Suppressor macrophage treated with lipopolysaccharide for 4 hours (primary cell): Measurements from ENCODE around the gene LDB2.

Experiments used
- DNase-seq: peaks from one replicate; pipeline ENCODE4 v3.0.0-alpha.2; 2020

Gene LDB2

GRCh38 chr4:16794816-16795445 is 103.5 kb downstream of the LDB2 start:
- peak; percentile 60 for DNase-seq

DNA sequence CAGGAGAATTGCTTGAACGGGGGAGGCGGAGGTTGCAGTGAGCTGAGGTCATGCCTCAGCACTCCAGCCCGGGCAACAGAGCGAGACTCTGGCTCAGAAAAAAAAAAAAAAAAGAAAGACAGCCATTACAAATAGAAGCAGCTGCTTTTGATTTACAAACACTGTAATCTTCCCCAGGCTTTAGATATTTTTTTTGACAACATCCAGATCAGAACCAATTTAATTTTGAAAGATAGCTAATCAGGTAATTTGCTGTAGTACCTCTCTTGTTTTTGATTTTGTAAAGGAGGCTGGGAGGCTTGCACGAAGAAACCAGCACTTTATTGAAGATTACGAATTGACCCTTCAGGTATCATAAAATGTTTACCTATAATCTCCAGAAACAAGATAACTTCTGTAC is 107.0 kb downstream of the LDB2 start:
- DNase-seq: no peak

DNA sequence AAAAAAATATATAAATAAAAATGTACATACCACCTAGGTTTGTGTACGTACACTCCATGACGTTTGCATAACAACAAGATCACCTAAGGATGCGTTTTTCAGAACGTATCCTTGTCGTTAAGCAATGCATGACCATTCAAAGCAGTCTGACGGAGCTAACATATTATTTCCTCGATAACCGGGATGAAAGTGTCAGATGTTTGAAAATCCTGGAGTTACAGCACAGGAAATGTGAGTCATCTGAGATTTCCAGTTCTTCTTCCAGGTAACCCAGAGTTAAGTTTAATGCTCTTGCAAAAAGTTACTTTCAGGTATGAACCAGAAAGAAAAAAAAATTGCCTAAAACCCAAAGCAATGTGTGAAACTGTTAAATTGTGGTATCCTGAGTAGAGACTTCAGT is 107.9 kb downstream of the LDB2 start:
- no peak for DNase-seq

GRCh38 chr4:16788868-16789267 is 109.6 kb downstream of the LDB2 start:
- DNase-seq: no peak

GRCh38 chr4:16785793-16786527 is 112.5 kb downstream of the LDB2 start:
- DNase-seq: no peak

GRCh38 chr4:16783119-16783518 is 115.3 kb downstream of the LDB2 start:
- no peak for DNase-seq

DNA sequence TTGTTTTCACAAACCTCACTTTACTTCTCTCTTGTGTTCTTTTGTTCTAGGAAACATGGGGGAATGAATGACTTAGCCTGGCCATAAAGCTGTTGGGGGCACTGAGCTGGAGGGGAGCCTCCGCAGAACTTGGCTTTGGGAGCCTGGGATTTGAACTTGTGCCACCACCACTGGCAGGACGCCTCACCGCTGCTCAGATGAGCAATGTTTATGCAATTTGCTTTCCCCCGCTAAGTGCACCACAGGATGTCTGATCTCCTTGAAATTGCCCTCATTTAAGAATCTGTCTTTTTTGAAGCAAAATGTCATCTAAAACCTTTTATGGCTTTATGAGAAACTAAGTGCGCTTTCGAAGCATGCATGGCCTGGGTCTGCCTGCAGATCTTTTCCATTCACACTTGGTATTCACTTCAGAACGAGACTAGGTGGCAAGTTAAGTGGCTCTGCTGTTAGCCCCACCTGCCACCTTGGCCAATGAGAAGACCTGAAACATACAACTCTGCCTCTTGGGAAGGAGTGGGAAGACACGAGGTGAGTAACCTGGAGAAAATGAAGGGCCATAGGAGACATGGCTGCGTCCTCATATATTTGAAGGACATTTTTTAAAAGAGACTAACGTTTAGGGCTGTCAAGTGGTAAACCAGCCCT is 119.3 kb downstream of the LDB2 start:
- DNase-seq: no peak

GRCh38 chr4:16777726-16778125 is 120.7 kb downstream of the LDB2 start:
- DNase-seq: no peak

DNA sequence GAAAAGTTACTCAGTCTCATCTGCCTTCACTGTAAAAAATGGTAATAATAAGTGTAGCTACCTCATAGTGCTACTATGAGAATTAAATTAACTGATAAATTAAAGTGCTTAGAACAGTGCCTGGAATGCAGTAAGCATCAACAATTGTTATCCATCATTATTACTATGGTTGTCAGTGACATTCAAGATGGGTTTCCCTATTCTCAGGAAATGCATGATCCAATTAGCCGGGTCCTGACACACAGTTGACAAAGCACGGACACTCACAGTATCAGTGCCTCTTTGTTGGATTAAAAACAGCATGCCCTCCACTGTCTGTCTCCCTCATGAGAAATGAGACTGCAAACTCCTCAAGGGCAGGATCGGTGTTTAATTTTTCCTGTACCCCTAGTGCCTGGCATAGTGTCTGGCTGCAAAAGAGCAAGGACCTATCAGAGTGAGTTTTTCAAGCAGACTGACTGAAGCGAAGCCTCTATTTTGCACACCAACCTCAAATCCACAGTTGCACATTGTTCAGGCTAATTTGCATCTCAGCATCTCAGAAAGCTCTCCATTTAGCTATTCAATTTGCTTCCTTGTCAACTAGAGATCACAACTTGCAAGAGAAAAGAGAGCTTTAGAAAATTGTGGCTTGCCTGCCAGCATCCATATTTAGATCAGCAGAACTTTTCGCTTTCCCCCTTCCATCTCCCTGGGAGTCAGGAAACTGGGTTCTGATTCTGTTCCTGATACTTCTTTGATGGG is 122.9 kb downstream of the LDB2 start:
- DNase-seq: no peak

GRCh38 chr4:16772366-16772850 is 126.0 kb downstream of the LDB2 start:
- DNase-seq: no peak

GRCh38 chr4:16770710-16771285 is 127.6 kb downstream of the LDB2 start:
- no peak for DNase-seq

- DNase-seq: no peak
Measured at GRCh38 chr4:16767861-16768260, 130.6 kb downstream of the LDB2 start.

GRCh38 chr4:16767251-16767650 is 131.2 kb downstream of the LDB2 start:
- no peak for DNase-seq

DNA sequence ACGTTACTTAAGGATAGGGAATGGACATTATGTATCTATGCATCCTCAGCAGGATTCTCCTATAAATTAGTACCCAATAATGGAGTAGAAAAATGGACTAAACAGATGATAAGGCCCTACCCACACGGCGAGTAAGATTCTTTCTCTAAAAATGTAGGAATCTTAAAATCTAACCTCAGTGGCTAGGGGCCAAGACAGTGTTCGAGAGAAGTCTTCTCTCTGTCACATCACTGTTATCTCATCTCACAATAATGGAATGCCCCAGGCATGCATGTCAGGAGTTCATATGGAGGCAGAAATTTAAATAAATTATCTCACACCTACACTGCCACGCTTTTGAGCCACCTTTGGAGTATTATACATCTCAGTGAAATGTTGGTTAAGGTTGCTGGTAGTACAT is 132.9 kb downstream of the LDB2 start:
- DNase-seq: no peak

DNA sequence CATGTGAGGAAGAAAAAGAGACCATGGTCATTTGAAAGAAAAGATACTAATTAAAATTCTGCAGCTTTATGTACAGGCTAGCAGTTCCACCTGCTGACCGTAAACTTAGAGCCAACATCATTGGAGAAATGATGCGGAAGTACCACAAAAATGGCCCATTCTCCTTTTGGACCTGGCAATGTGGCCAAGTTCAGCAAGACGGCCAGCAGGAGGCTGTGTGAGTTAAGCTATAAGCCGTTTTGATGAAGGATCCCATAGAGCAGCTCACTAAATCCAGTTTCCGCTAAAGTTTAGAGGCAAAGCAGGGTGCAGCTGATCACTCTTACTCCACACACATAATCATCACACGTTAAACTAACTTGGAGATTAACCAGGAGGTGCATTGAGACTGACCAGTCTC is 133.8 kb downstream of the LDB2 start:
- DNase-seq: no peak

GRCh38 chr4:16760617-16761363 is 137.7 kb downstream of the LDB2 start:
- DNase-seq: no peak

DNA sequence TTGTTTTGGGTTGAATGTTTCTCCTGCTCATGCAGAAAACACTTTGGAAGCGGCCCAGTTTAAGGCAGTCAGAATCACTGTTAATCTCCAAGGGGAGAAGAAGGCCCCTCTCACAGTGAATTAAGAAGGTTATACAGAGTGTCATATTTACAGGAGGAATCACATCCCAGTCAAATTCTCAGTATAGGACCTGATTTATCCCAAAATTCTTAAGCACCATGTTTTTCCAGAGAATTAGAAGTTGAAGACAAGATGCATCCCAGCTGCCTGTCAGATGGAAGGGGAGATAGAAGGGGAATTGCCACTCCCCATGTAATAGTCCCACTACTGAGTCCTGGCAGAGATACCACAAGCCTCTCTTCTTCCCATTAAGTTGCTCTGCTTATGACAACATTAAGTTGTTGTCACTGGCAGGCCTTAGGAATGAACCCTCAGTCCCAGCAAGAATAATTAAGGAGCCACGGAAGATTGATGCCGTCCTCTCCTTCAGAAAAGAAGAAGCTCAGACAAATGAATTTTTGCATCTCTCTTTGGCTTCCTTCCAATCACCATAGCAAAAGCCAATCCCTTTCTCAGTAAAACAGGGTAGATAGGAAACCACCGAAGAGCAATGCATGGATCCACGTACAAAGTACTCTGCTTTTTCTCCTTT is 138.4 kb downstream of the LDB2 start:
- no peak for DNase-seq

DNA sequence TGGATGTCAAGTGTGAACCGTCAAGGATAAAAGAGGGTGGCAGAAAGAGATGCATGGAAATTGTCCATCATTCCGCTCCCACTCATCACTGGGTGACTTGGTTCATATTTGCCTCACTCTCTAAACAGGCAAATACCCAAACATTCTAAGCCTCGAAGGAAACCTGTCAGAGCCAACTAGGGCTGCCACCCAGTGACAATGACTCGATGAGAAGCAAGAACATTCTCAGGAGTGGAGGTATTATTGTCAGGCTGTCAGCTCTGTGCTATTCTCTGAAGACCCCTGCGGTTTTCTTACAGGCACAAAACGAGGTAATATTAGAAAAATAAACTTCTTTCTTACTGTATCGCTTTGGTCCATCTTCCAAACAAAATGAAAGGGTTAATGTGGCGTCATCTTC is 139.6 kb downstream of the LDB2 start:
- DNase-seq: no peak

- DNase-seq: no peak
Measured at GRCh38 chr4:16758255-16758654, 140.2 kb downstream of the LDB2 start.

- no peak for DNase-seq
Measured at GRCh38 chr4:16757080-16757521, 141.3 kb downstream of the LDB2 start.

DNA sequence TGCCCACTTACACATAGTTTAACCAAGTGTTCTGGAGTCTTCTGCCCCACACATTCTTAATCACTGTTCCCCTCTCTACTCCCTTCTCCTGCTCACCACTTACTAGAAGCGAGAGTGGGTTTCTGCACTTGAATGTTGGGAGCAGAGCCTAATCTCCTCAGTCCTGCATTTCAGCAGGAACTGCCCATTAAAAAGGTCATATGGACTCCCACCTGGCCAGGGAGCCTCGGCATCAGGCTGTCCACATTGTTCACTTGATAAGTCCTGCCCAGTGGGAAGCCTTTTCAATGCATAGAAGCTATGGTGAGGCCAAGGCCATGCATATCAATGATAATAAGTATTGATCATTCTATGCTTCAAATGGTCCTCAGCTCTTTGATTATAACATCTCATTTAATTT is 144.3 kb downstream of the LDB2 start:
- no peak for DNase-seq

DNA sequence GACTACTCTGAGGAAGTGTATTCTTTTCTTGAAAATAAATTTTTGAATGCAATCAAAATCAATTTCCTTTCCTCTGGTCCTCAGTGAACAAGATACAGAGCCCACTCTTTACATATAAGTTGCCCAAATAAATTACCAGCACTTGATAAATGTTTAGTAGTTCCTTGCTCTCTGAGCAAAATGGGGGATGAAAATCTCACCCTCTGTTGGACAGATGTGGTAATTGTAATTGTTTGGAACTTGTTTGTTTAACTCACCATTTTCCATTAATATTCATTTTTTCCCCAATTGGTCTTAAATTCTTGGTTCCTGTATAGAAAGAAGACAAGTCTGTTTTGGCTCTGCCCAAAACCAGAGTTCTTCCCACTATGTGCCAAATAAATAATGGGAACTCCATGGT is 146.3 kb downstream of the LDB2 start:
- no peak for DNase-seq
